ENCODE results near the gene ANKRD28.

DNA sequence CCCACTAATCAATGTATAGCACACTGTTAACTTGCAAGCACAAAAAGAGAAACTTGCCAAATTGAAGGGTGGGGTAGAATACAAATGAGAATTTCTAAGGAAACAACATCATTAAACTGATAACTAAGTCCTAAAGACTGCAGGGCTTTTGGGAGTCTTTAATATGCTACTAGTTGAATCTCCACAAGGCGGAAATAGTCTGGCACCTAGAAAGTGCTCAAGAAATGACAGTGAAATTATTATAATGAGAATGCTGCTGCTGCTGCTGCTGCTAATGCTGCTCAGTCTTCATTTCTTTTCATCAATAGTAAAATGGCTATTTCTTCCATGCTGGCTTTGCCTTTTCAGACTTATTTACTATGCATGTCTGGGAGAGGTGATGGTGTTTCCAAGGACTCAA is 104.4 kb downstream of the ANKRD28 start:
- TF ChIP-seq POLR2A (IDR thresholded peaks at IDR 0.05; ENCODE audit: low read depth, low read length): no peak
- no peak for TF ChIP-seq TAF1 (IDR thresholded peaks at IDR 0.05; ENCODE audit: borderline replicate concordance, low read depth, low read length)
- TF ChIP-seq POLR2AphosphoS5 (IDR thresholded peaks at IDR 0.05; ENCODE audit: low read depth, low read length): no peak
